Gastrocnemius medialis (tissue), 4 donors: ENCODE results near the gene DOLPP1. TPM values are rescaled to one million over a fixed set of nuclear protein-coding genes. Genes with fewer than 3 reads are reported as not detected.

Experiments used
- ATAC-seq, 2 donors: fragments of 150-250 bp; one replicate each; pipeline ENCODE4 v1.9.1; 2016
- DNase-seq, 2 donors: peaks; one replicate each; pipeline ENCODE4 v3.0.0-alpha.2; 2019
- H3K27ac ChIP-seq, 4 donors: fragments of 200-600 bp; sonication (generic); 1 replicate in 1 of 4; 2 replicates in 3 of 4; pipeline ENCODE4 v1.5.1; 2016 to 2018; ENCODE audit warnings: mild to moderate bottlenecking in 2 of 4, moderate library complexity in 1 of 4
- H3K27me3 ChIP-seq, 3 donors: fragments of 200-600 bp; sonication (generic) in 2 of 3; 1 replicate in 1 of 3; 2 replicates in 2 of 3; pipeline versions ENCODE4 v1.5.1 to v1.6.0; 2016 to 2019; ENCODE audit warnings: mild to moderate bottlenecking in 1 of 3, moderate library complexity in 1 of 3
- H3K36me3 ChIP-seq, 2 donors: fragments of 200-600 bp; sonication (generic) in 1 of 2; one replicate each; pipeline ENCODE4 v1.5.1; 2017 to 2018
- H3K4me1 ChIP-seq, 2 donors: fragments of 200-600 bp; sonication (generic) in 1 of 2; one replicate each; pipeline ENCODE4 v1.5.1; 2016 to 2017; ENCODE audit warnings: mild to moderate bottlenecking in 2 of 2
- H3K4me3 ChIP-seq, 4 donors: fragments of 200-600 bp; sonication (generic) in 3 of 4; 1 replicate in 1 of 4; 2 replicates in 3 of 4; pipeline ENCODE4 v1.5.1; 2016 to 2019; ENCODE audit warnings: mild to moderate bottlenecking in 2 of 4
- H3K9me3 ChIP-seq, 3 donors: fragments of 200-600 bp; sonication (generic) in 2 of 3; 1 replicate in 1 of 3; 2 replicates in 2 of 3; pipeline ENCODE4 v1.5.1; 2016 to 2019
- POLR2A ChIP-seq, 2 donors: fragments of 450-650 bp; IDR thresholded peaks; one replicate each; pipeline ENCODE4 v1.6.1; 2017; ENCODE audit warnings: antibody characterized with exemption in 2 of 2, mild to moderate bottlenecking in 2 of 2, moderate library complexity in 2 of 2
- in situ Hi-C, 4 donors: fragments of 200-750 bp; cut with MboI; loops; one replicate each; pipeline versions ENCODE4 v1.15.0 to v1.8.0; 2017; ENCODE audit warnings: low sequenced_read_pairs in 4 of 4
- intact Hi-C: fragments of 100-400 bp; cut with DNase I; formaldehyde crosslinking; loops from one replicate; pipeline ENCODE4 v1.15.1; 2023; ENCODE audit warnings: low total_unique reads
- total RNA-seq, 4 donors: library from RNA; depleted of rRNA; stranded (reverse); fragments of >200 nt; gene quantifications; one replicate each; pipeline versions ENCODE4 v1.1.0 to v1.2.3, GENCODE V29; 2016
- TF ChIP-seq, protein P1 (sequence below), 5 experiments: fragments of 450-650 bp in 3 of 5; fragments of 200-600 bp in 2 of 5; sonication (generic) in 2 of 5; IDR thresholded peaks in 4 of 5; conservative IDR thresholded peaks in 1 of 5; 1 replicate in 4 of 5; 2 replicates in 1 of 5; pipeline ENCODE4 v1.5.1; 2016 to 2019; ENCODE audit warnings: antibody characterized with exemption in 5 of 5, mild to moderate bottlenecking in 3 of 5, moderate library complexity in 3 of 5

DOLPP1 gene
- total RNA-seq, 4 donors from 2014 or later = 1.6 to 4.7 (median 2.8) TPM

DNA sequence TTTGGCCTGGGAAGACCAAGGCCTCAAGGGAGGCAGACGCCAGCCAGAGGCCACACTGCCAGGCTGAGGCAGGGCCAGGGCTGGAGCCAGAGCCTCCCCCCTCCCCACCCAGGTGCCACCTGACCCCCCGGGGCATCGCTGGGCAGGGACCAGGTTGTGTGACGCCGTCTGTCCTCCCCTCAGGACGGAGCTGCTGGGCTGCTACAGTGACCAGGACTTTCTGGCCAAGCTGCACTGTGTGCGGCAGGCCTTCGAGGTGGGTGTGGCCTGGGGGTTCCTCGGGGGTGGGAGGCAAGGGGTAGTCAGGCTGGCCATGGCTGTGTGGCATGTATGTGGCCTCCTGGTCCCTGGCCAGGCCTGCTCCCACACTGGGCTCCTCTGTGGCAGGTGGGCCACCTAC lies 17.9 kb upstream of the DOLPP1 start:
- ATAC-seq (no peak), DNase-seq (no peak)
- in situ Hi-C loops (no loop called here), intact Hi-C loops (no loop called here)
- no peak overlapping the region for H3K4me3 ChIP-seq
- H3K36me3 ChIP-seq = peaks cover 0 to 72% of the 10 kb centered on the region in 2 donors
- no peaks in the 10 kb centered on the region for H3K27me3 ChIP-seq
- no peaks in the 10 kb centered on the region for H3K4me1 ChIP-seq
- H3K9me3 ChIP-seq = no peaks in the 10 kb centered on the region
- H3K27ac ChIP-seq = no peak overlapping the region
- TF ChIP-seq, protein P1, sequence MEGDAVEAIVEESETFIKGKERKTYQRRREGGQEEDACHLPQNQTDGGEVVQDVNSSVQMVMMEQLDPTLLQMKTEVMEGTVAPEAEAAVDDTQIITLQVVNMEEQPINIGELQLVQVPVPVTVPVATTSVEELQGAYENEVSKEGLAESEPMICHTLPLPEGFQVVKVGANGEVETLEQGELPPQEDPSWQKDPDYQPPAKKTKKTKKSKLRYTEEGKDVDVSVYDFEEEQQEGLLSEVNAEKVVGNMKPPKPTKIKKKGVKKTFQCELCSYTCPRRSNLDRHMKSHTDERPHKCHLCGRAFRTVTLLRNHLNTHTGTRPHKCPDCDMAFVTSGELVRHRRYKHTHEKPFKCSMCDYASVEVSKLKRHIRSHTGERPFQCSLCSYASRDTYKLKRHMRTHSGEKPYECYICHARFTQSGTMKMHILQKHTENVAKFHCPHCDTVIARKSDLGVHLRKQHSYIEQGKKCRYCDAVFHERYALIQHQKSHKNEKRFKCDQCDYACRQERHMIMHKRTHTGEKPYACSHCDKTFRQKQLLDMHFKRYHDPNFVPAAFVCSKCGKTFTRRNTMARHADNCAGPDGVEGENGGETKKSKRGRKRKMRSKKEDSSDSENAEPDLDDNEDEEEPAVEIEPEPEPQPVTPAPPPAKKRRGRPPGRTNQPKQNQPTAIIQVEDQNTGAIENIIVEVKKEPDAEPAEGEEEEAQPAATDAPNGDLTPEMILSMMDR (IDR thresholded peaks at IDR 0.05 in 4 of 5, conservative IDR thresholded peaks at IDR 0.05 in 1 of 5) = no peak
- no peak for TF ChIP-seq POLR2A (IDR thresholded peaks at IDR 0.05)

DNA sequence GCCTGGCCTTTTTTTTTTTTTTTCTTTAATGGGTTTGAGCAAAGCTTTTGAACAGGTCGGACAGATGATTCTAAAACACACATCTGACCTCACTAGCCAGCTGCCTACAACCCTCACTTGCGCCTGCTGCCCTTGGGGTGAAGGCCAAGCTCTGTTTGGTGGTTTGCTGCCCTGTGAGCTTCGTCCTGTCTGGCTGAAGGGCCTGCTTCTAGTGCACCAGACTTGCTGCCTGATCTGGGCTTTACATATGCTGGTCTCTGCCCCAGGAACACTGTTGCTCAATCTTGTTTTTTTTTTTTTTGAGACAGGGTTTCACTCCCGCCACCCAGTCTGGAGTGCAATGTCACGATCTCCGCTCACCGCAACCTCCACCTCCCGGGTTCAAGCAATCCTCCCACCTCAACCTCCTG lies 16.4 kb upstream of the DOLPP1 start:
- H3K9me3 ChIP-seq = no peaks in the 10 kb centered on the region
- in situ Hi-C loops (no loop called here), intact Hi-C loops (no loop called here)
- no peak for DNase-seq
- H3K4me3 ChIP-seq = no peak overlapping the region
- ATAC-seq = no peak
- no peaks in the 10 kb centered on the region for H3K27me3 ChIP-seq
- no peaks in the 10 kb centered on the region for H3K4me1 ChIP-seq
- H3K36me3 ChIP-seq = peaks cover 0 to 71% of the 10 kb centered on the region in 2 donors
- TF ChIP-seq, protein P1 (IDR thresholded peaks at IDR 0.05 in 4 of 5, conservative IDR thresholded peaks at IDR 0.05 in 1 of 5) = no peak
- no peak for TF ChIP-seq POLR2A (IDR thresholded peaks at IDR 0.05)
- H3K27ac ChIP-seq = no peak overlapping the region

DNA sequence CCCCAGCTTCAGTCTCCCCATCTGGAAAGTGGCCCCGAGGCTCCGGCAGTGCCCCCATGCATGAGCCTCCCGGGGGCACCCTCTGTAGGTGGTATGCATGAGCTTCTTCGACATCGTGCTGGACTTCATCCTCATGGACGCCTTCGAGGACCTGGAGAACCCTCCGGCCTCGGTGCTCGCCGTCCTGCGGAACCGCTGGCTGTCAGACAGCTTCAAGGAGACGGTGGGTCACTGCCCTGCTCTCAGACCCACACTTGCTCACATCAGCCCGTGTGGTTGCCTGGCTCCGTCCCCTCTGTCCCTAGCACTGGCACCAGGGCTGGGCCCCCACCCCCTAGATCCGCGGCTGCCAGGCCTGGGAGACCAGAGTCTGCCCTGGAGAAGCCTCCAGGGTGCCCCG lies 12.8 kb upstream of the DOLPP1 start:
- Histone ChIP-seq H3K27me3 (no peaks in the 10 kb centered on the region), H3K36me3 (peaks cover 0 to 55% of the 10 kb centered on the region in 2 donors), H3K4me1 (no peaks in the 10 kb centered on the region), H3K9me3 (no peaks in the 10 kb centered on the region), H3K4me3 (no peak overlapping the region), H3K27ac (no peak overlapping the region)
- ATAC-seq (no peak), DNase-seq (no peak)
- in situ Hi-C loops (no loop called here), intact Hi-C loops (no loop called here)
- TF ChIP-seq, protein P1 (IDR thresholded peaks at IDR 0.05 in 4 of 5, conservative IDR thresholded peaks at IDR 0.05 in 1 of 5) = no peak
- no peak for TF ChIP-seq POLR2A (IDR thresholded peaks at IDR 0.05)

DNA sequence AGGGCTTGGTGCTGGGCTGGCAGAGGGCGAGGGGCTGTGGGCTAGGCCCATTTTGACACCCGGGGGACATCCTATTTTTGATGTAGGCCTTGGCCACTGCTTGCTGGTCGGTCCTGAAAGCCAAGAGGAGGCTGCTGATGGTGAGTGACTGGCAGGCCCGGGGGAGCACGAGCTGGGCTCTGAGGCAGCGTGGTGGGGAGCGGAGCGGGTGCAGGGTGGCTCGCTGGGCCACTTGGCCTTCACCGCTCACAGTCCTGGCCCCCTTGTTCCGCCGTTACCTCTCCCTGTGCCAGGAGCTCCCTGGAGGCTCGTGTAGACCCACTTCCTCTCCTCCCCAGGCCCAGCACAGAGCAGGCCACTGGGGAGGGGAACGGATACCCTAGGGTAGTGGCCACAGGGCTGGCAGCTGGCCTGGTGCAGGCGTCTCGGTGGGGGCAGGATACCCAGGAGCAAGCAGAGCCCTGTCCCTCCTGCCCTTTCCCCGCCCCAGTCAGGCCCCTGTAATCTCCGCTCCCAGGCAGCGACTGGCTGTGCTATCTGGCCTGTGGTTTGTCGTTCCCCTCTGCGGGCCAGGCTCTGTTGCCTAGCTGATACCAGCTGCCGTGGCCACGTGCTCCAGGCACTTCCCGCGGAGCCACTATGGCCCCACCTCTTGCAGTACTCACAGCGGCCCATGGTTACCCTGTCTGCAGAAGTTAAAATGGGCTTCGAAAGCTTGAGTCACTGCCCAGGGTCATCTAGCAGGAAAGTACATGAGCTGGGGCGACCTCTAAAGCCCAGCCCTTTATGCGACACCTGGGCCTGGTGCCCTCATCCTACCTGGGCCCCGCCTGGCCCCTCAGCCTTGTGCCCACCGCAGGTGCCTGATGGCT lies 11.7 kb upstream of the DOLPP1 start:
- Histone ChIP-seq H3K4me1 (no peaks in the 10 kb centered on the region), H3K27me3 (no peaks in the 10 kb centered on the region), H3K27ac (peak overlapping the region; percentile 18 to 76 (median 62)), H3K9me3 (no peaks in the 10 kb centered on the region), H3K36me3 (peaks cover 0 to 45% of the 10 kb centered on the region in 2 donors), H3K4me3 (no peak overlapping the region)
- ATAC-seq (peak; percentile 73 to 86), DNase-seq (peak; percentile 52 to 75)
- in situ Hi-C loops = no loop called here
- TF ChIP-seq, protein P1 (IDR thresholded peaks at IDR 0.05 in 4 of 5, conservative IDR thresholded peaks at IDR 0.05 in 1 of 5) = no peak
- TF ChIP-seq POLR2A (IDR thresholded peaks at IDR 0.05) = no peak
- intact Hi-C loops = no loop called here
